Measurements from ENCODE around the gene ERG. TPM values are rescaled to one million over a fixed set of nuclear protein-coding genes. Genes with fewer than 3 reads are reported as not detected.

ERG gene
- total RNA-seq, 2 experiments from 2014 or later = not detected

DNA sequence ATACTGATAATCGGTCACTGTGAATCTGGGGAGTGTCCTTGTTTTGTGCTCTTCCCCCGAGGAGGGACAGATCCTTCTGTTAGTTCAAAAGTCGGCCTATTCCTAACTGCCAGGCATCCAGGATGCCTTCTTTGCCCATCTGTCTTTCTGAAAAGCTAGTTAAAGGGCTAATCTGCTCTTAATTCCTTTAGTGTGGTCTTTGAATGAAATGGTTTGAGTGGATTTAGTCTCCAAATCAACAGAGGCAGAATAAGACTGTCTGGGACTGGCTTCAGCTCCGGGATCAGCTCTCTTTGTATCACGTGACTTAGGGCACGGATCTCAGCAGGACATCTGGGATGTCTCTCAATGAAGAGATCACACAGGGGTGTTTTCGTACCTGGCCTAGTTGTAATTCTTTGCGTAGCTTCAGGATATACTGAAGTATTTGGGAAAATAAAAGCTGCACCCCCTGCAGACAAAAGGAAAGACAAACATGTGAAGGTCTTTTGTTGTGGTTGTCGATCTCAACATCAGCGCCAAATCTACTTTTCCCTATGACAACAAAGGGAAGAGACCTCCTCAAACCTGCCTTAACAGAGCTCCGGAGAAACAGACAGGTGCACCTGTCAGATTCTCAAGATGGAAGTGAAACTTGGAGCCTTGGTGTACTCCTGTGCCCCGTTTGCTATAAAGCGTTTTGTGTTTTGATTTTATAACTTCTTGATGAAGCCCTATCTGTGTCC, 97.9 kb downstream of the ERG start:
- CTCF ChIA-PET = no interaction called here
- POLR2A ChIA-PET = no interaction called here

DNA sequence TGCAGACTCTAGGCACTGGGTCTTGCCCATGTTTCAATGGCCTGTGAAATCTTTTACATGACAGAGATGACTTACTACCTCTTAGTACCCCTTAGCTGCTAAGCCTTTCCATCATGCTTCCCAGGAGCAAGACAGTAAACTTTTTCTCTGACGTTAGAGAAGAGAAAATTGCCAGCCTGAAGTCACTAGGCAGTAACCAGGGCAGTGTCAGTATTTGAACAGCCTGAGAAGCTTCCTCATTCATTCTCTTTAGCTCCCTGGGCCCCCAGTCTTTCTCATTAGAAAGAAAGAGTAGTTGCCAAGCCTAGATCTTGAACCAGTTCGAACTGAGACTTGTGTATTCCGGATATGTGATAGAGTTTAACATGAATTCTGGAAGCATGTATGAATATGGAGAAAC, 99.2 kb downstream of the ERG start:
- POLR2A ChIA-PET = no interaction called here
- CTCF ChIA-PET = no interaction called here

DNA sequence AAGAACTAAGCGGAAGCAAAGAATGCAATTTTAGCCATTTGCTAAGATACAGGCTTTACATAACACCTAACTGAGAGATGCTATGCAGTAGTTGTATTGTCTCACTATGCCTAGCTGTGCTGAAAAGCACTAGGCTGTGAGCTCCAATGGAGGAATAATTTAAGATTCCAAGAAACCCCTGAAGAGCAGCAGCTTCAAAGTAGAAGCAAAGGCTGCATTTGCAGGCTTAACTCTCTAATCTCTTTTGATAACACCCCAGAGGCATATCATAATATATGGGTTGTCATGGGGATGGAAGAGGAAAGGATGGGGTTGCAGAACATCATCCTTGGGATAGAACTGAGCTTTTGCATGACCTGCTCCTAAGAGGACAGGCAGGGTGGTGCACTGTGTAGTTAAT, 102.0 kb downstream of the ERG start:
- POLR2A ChIA-PET = no interaction called here
- CTCF ChIA-PET = no interaction called here

DNA sequence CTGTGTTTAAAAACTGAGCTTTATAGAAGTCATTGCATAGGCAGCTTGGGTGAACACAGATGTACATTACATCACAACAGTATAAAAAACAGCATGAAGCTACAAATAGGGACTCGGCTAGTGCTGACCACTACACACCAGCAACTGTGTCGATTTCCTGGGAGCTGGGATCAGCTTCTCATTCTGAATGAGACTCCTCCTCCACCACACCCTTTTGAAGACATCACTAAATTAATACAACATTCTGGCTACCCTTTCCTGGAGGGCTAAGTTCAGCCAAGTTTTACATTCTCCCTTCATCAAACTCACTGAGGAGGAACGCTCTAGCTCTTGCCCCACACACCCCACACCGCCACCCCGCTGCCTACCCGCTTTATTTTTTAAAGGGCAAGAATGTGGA, 102.7 kb downstream of the ERG start:
- ChIA-PET POLR2A (no interaction called here), CTCF (no interaction called here)

DNA sequence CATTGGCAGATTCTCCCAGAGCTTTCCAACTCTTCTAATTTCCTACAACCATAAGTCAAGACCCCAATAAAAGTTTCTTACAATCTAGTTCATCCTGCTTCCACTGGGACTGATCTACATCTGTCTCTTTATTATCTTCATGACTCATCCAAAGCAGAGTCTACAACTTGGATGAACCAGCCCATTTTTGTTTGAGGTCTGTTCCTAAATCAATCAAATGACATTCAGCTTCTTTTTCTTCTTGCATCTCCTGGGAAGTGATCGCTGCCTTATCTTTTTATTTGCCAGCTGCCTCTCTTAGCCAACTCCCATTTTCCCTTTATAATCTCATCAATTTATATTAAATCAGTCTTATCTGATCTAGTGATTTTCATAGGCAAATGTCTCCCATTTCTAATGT, 105.6 kb downstream of the ERG start:
- ChIA-PET CTCF (no interaction called here), POLR2A (no interaction called here)

DNA sequence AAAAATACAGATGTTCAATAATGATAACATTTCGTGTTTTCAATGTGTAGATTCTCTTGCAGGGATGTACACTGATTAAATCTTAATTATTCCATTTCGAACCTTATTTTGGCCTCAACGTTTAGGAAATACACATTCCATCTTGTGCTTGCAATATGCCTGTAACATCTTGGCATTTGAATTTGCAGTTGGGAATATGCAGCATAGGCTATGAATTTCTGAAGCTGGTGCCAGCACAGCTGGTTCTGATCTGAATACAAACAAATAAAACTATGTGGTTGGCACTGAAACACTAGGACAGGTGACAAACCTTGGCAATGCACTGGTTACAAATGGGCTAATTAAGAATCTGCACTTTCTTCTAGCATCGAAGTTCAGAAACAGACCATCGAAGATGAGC, 108.4 kb downstream of the ERG start:
- POLR2A ChIA-PET = no interaction called here
- CTCF ChIA-PET = no interaction called here

DNA sequence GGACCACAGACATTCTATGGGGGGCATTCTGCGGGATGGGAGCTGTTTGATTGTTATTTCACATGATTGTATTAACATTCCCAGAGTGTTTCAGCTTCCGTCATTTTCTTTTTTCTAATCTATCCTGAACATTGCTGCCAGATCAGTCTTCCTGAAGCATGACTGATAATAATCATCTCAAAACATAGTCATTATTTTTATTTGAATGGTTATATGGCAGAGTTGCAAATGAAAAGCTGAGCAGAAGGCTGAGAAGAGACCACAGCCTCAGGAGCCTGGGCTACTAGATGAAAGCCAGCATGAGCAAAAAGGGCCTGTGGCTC, 109.0 kb downstream of the ERG start:
- POLR2A ChIA-PET = no interaction called here
- CTCF ChIA-PET = no interaction called here

DNA sequence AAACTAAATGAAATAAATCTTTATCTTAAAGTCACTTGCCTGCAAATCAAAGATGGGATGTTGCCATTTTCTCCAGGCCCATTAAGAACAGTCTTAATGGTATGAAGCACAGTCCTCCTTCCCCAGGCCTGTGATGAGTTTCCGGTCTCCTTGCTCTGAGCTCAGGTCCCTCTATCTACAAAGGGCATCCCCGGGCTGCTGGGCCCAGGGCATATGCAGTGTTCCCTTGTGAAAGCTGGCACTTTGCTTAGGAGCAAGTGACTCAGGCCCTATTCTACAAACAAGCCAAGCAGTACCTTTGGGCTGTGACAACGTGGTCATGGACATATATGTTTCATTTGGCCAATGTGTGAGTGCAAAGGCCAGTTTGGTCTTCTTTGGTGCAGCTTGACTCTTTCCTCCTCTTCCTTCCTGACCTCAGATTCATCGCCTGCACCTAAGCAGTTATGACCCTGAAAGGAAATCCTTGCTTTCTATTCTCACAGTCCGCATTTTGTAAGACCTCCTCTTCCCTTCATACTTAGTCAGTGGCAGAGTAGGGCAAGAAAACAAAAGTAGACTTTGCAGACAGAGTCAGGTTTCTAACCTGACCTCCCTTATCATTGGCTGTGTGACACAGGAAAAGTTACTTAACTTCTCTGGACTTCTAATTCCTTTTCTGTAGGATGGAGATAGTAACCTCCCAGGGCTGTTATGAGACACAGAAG, 109.5 kb downstream of the ERG start:
- POLR2A ChIA-PET = no interaction called here
- CTCF ChIA-PET = no interaction called here

DNA sequence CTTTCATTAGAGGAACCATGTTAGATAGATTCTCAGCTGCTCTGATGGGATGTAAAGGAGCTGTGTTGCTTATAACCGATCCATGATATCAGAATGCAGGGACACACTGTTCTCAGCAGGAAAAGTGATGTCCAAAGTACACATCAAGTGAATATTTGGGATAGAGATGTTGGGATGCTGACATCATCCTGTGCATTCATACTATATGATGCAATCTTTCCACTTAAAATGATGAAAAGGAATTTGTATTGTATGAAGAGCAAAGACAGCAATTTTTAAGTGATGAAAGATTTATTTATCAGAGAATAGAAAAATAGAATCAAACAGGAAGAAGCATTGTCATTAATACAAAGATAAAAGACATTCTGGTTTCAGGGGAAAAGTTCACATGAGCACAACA, 110.1 kb downstream of the ERG start:
- ChIA-PET POLR2A (no interaction called here), CTCF (no interaction called here)

DNA sequence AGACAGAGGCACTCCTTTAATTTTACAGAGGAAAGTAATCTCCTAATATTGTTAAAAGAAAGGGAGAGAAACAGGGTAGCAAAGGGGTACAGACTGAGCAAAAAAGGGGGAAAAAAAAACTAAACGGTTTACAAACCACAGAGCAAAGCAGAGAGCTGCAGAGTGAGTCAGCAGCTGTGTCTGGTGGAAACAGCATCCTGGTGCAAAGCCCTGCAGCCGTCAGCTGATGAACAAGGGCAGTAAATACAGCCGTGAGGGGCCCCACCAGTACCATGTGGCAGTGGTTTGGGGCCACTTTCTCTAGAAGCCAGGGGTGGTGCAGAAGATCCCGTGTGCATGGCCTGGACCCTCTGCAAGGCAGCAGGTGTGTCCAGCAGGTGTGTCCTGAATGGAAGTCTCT, 111.3 kb downstream of the ERG start:
- ChIA-PET CTCF (no interaction called here), POLR2A (no interaction called here)

DNA sequence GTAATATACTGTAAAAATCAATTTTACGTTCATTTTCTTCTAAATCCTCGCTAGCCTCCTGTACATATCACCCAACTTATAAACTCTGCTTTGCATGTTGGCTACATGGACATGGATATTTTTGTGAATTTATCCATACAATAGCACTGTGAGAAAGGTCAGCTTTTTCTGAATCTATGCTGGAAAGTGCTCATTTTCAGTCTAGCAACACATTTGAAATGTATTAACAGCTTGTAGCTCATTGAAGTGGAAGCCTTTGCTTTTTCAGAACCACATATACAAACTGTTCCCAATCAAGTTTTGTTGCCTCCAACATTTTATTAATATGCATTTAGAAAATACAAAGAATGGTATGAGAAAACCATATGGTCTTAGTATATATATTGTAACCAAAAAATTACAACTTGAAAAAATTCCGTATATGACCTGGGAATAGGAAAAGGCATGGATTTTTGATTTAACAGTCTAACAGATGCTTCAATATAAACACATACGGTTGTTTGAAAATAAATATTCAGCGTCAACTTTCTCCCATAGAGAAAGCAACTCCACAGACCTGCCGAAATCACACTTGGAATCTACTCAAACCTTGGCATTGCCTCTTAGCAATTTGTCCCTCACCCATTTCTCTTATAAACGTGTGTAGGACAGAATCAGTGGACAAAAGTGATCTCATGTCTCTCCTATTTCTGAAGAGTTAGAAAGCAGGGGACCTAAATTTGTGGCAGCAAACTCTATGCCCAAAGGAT, 112.7 kb downstream of the ERG start:
- ChIA-PET POLR2A (no interaction called here), CTCF (no interaction called here)

DNA sequence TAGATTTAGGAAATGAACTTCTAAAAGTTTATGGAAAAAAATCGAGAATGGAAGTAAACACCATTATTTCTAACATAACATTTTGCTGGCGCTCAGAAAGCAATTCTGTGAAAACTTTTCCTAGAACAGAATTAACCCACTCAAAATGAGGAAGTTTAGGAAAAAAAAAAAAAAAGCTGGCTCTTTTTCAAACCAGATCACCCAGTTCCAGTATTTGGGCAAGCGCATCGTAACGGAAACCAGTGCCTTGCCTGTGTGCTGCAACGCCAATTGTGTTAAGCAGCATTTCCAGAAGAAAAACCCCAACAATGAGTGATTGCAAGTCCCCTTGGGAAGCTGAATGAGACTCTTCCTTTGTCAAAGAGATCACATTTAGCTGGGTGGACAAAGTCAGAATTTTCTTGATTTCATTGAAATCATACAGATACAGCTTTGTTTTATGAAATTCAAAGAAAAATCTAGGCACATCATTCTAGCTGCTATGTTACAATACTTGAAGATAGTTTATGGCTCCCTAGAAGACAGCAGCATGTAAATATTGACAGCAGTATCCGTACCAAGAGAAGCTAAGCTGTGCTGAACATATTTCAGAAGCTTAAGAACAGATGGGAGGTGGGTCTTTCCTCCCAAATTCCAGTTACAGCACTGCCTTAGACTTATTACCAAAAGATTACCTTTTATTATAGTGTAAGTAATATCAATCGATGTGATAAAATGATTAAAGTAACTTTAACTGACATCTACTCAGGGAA, 113.4 kb downstream of the ERG start:
- CTCF ChIA-PET = no interaction called here
- POLR2A ChIA-PET = no interaction called here

DNA sequence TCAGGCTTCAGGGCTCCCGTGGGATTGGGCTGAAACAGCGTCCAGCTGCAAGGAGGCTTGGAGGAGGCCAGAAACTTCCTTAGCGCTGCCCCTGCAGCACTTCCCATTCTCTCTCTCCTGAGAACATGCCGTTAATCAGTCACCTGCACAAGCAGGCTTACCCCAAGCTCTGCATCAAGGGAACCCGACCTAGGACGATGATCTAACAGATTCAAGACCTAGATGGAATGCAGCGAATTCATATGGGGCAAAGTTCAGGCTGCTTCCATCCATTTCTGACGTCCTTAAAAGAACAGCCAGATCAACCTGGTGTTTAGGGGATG, 114.1 kb downstream of the ERG start:
- POLR2A ChIA-PET = no interaction called here

DNA sequence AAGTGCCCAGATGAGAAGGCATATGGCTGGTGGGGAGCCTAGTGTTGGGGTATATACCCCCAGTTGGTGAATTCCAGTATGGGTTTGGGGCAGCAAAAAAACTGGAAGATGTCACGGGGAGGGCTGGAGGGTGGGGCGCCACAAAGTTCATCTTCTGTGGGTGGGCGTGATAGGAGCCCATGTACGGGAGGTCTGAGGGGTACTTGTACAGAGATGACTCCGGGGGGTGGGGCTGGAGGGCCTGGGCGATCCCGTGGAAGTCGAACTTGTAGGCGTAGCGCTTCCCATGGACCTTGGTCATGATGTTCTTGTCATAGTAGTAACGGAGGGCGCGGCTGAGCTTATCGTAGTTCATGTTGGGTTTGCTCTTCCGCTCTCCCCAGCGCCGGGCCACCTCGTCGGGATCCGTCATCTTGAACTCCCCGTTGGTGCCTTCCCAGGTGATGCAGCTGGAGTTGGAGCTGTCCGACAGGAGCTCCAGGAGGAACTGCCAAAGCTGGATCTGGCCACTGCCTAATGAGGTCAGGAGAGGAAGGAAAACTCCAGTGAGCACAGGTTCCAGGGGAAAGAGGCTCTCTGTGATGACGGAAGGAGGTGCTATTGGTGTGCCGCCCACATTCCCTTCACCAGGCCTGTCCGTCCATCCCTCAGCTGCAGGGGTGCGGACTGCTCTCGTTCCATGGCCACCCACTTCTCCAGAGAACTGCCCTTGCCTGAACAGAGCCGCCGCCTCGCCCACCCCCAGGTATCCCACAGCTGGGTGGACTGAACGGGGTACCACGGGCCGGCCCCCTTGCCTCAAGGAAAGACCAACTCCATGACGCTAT, 114.7 kb downstream of the ERG start:
- CTCF ChIA-PET = no interaction called here
- POLR2A ChIA-PET = no interaction called here

More for the DNA sequence above, 114.1 kb downstream of the ERG start:
- CTCF ChIA-PET = no interaction called here

DNA sequence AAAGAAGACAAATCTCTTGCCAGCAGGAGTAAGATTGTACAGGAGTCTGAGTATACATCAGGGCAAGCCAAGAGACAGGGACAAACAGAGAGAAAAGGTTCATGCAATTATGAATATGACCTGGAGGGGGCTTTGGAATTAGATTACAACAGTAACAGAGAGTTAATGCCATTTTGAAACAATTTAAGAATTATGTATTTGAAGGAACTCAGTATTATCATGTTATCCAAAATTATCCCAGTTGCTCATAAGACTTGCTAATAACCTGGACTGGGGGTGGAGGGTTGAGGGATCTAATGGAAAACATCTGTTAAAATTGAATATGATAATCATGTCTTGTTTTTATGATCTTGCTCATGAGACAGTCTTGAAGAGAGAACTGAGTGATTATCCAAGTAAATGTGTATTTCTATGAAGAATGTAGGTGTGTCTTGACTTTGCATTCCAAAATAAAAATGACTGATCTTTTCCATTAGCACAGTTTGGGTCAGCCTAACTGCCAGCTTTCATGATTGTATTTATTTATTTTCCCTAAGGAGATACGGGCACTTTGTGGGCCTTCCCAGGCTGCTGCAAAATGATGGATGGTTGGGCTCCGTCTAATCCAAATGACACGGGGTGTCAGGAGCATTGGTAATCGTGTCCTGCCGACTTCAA, 117.7 kb downstream of the ERG start:
- CTCF ChIA-PET = no interaction called here
- POLR2A ChIA-PET = no interaction called here

DNA sequence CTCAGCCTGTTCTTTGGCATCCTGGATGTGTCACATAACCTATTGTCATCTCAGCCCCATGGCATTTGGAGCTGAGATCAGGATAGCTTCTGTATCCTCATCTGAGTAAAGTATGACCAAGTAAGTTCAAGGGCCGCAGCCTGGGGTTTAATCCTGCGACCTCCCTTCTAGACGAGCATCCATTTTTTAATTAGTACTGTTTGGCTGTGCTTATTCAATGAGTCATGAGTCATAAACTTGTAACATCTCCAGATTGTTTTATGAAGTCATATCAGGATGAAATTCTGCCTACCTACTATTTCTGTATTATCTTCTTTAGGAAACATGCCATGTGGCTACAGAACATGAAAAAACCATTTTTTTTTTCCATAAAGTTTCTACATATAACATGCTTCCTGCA, 119.1 kb downstream of the ERG start:
- CTCF ChIA-PET = no interaction called here
- POLR2A ChIA-PET = no interaction called here

DNA sequence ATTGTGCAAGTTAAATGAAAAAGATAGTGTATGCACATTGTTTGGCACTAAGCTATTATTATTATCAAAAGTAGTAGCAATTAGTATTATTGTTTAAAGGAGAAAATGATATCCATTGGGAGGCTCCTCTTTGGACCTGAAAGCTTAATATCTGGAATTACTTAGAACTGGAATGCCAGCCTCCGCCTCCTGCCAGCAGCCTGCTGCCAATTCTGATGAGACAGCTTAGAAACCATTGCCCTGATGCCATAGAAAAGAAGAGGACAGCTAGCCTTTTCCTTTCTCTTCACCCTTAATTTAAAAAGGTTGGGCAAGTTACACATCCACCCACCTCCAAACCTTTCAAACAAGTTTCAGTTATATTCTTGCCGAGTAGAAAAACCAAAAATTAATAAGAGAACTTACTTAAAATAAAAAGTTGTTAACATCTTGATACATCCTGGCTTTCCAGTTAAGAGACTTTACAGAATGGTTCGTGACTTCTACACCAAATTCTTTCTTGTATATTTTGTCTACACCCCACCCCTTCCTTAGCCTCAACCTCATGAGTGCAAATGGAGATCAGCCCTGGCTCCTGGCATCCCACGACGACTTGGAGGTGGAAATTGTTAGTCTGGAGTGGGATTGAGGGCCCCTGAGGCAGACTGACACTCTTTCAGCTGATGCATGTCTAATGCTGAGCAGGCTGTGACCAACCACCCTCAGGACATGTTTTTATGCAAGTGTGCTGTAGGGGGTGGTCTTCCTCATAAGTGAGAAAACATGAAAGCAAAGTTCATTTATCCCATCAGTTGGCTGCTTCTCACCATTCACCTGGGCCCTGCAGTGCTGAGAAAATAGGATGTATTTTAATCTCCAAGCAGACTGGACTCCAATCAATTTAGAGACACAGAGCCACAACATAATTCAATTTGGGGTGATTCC, 120.8 kb downstream of the ERG start:
- ChIA-PET CTCF (no interaction called here), POLR2A (no interaction called here)

DNA sequence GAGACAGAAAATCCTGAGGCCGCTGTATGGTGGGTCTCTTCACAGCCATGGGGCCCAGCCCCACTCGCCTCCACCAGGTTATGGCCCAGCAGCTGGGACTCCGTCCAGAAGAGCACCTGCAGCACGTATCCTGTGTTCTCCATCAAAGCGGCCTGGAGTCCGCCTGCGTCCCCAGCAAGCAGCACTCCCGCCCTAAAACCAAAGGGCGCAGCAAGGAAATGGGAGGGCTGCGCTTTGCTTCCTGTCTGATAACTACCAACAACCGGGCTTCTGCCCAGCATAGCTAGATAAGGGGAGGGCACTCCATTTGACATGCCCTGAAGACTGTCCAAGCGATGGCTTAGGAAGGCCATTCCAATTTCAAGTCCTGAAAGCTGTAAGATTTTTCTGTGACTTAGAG, 121.6 kb downstream of the ERG start:
- ChIA-PET POLR2A (no interaction called here), CTCF (no interaction called here)

DNA sequence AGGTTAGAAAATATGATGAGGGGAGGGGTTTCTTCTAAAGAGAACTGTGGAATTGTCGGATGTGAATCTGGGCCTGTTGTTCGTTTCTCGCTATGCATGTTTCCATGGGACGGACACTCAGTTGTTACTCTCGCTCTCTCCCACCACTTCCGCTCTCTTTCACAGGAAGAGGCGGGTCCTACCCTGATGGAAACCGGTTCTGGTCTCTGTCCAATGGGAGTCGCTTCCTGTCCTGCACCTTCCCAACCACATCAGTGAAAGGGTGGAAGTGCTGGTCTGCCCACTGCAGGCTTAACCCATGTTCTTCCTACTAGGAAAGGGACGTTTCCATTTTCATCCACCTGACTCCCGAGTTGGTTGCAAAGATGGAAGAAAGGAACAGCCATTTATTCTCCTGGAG, 122.0 kb downstream of the ERG start:
- ChIA-PET POLR2A (no interaction called here), CTCF (no interaction called here)

All from activated CD8-positive, alpha-beta memory T cell treated with anti-CD3 and anti-CD28 coated beads for 36 hours (primary cell).